HG03575 (cell line): ENCODE data around the gene KRTAP3-2.
"Not testable (repeated sequence)": the region's sequence is repeated elsewhere in the genome, so short reads cannot be mapped to it uniquely, and the experiment has no call there.

Experiments used
- ATAC-seq: cut with Tn5 transposase; IDR thresholded peaks from one replicate; pipeline ENCODE4 v1.9.1; 2021; ENCODE audit not compliant: unreplicated experiment, insufficient number of reproducible peaks, low FRiP score; ENCODE audit errors: extremely low read depth

The KRTAP3-2 gene

GRCh38 chr17:40999563-40999962 lies at the start of gene KRTAP3-2:
Gene KRTAP3-2 (minus strand): TSS chr17:40999906. CDS start chr17:40999853, 53 bp downstream.
- not testable (repeated sequence) for ATAC-seq

- no peak for ATAC-seq
Measured at GRCh38 chr17:41049110-41049509, 49.4 kb upstream of the KRTAP3-2 start.

- no peak for ATAC-seq
Measured at GRCh38 chr17:41048441-41048840, 48.7 kb upstream of the KRTAP3-2 start.

- not testable (repeated sequence) for ATAC-seq
Measured at GRCh38 chr17:41046735-41047465, 47.2 kb upstream of the KRTAP3-2 start, which contains the start of gene KRTAP2-1. Gene KRTAP2-1 (minus strand): TSS chr17:41047316. CDS start chr17:41047267, 49 bp downstream.

- ATAC-seq: no peak
Measured at GRCh38 chr17:41042953-41043352, 43.2 kb upstream of the KRTAP3-2 start.

GRCh38 chr17:41040783-41041571 lies 41.3 kb upstream of the KRTAP3-2 start, which contains the start of gene KRTAP1-1:
Gene KRTAP1-1 (minus strand): TSS chr17:41041450. CDS start chr17:41041397, 53 bp downstream.
- ATAC-seq: not testable (repeated sequence)

GRCh38 chr17:41037853-41038350 lies 38.2 kb upstream of the KRTAP3-2 start:
- ATAC-seq: no peak

GRCh38 chr17:41034346-41034935 lies 34.7 kb upstream of the KRTAP3-2 start, which contains the start of gene KRTAP1-3:
Gene KRTAP1-3 (minus strand): TSS chr17:41034874. CDS start chr17:41034821, 53 bp downstream.
- ATAC-seq: not testable (repeated sequence)

GRCh38 chr17:41029633-41030245 lies 30.0 kb upstream of the KRTAP3-2 start, which contains the start of gene KRTAP1-4:
Gene KRTAP1-4 (minus strand): TSS chr17:41030195. CDS start chr17:41030078, 117 bp downstream.
- ATAC-seq: no peak

- ATAC-seq: no peak
Measured at GRCh38 chr17:41026715-41027471, 27.2 kb upstream of the KRTAP3-2 start, which contains the start of gene KRTAP1-5. Gene KRTAP1-5 (minus strand): TSS chr17:41027208. CDS start chr17:41027155, 53 bp downstream.

GRCh38 chr17:41024697-41025096 lies 25.0 kb upstream of the KRTAP3-2 start:
- ATAC-seq: no peak

- ATAC-seq: no peak
Measured at GRCh38 chr17:41020336-41020735, 20.6 kb upstream of the KRTAP3-2 start.

- no peak for ATAC-seq
Measured at GRCh38 chr17:41019415-41019814, 19.7 kb upstream of the KRTAP3-2 start.

- ATAC-seq: no peak
Measured at GRCh38 chr17:41018541-41018940, 18.8 kb upstream of the KRTAP3-2 start.

- ATAC-seq: no peak
Measured at GRCh38 chr17:41016578-41017215, 17.0 kb upstream of the KRTAP3-2 start.

GRCh38 chr17:41015454-41015853 lies 15.7 kb upstream of the KRTAP3-2 start:
- no peak for ATAC-seq

GRCh38 chr17:41013606-41014005 lies 13.9 kb upstream of the KRTAP3-2 start:
- ATAC-seq: no peak
